ENCODE results near the gene LCE6A.
A peak's percentile ranks its signal among the peaks of the same experiment; 100 is the strongest.

The LCE6A gene

DNA sequence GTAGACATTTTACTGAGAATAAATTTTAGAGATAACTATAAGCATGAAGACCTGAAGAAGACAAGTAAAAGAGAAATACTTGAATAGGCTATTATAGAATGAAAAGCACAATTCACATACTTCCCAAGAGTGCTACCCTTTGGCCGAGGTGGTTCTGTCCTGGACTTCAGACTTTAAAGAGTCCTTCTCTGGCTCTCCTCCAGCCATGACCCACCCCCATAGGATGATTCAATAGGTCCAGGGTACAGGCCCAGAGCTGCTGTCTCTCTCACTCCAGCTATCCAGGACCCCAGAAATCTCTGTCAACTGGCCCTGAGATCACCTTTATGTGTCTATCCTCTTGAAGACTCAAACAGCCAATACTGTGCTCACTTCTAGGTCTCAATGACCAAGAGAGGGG, 34.2 kb downstream of the LCE6A start:
- DNase-seq (ENCODE audit: low read depth in 2 of 2): no peak

GRCh38 chr1:152878042-152878441, 35.4 kb downstream of the LCE6A start, which contains the start of gene SMCP:
SMCP (plus strand) TSS chr1:152878322; CDS start chr1:152884423, 6,101 bp downstream.
- peak; percentile 40 to 49 for DNase-seq (ENCODE audit: low read depth in 2 of 2)

GRCh38 chr1:152879559-152880198, 37.0 kb downstream of the LCE6A start:
- no peak for DNase-seq (ENCODE audit: low read depth in 2 of 2)

DNA sequence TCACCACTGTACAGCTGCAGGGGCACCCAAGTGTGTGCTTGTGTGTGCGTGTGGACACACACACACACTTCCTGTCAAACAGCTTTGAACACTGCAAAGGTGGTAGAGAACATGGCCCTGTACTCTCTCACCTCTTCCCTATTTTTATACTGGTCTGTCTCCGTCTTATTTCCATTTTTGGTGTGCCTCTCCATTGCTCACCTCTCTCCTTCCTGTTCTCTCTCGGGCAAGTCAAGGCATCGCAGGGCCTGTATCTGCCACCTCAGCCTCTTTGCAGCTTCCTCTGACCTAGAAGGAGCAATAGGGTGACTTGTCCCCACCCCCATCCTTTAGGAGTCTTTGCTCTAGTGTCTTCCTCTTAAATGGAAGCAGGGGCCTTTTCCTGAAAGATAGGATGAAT, 37.7 kb downstream of the LCE6A start:
- DNase-seq (ENCODE audit: low read depth in 2 of 2): no peak

DNA sequence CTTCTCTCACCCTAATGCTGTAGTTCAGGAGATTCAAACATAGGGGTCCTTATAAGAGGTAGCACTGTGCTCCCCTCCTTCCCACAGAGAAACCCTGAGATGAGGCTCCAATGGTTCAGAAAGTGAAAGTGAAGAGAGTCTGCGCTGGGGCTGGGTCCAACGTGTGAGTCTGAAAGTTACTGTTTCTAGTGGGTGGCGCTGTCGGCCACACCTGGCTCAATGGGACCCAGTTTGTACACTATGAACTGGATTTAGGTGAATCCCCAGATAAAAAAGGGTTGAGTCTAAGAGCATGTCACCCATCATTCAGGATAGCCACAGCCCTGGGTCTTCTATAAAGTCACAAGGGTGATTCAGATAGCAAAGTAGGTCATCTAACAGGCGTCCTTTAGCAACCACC, 38.3 kb downstream of the LCE6A start:
- DNase-seq (ENCODE audit: low read depth in 2 of 2): no peak

DNA sequence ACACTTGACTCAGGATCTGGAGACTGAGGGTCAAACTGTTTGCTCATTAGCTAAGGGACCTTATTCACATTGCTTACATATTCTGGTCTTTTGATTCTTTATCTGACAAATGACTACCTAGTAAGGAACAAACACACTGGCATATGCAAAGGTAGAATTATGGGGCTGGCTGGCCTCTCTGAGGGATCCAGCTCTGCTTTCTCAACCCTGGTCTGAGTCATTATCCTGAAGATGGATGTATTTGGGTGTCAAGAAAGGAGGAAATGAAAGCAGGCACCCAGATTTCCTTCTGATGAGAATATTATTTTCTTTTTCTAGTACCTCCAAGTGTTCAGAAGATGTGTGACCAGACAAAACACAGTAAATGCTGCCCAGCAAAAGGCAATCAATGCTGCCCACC, 41.4 kb downstream of the LCE6A start:
- DNase-seq (ENCODE audit: low read depth in 2 of 2): no peak

DNA sequence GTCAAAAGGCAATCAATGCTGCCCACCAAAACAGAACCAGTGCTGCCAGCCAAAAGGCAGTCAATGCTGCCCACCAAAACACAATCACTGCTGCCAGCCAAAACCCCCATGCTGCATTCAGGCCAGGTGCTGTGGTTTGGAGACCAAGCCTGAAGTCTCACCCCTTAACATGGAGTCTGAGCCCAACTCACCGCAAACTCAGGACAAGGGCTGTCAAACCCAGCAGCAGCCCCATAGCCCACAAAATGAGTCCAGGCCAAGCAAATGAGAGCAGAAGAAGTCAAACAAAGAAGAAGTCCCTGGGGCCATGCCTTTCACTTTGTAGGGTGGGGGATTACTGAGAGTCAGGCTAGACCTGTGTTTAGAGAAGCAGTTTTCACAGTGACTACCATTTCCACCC, 41.9 kb downstream of the LCE6A start:
- no peak for DNase-seq (ENCODE audit: low read depth in 2 of 2)

- no peak for DNase-seq (ENCODE audit: low read depth in 2 of 2)
Measured at GRCh38 chr1:152884966-152885624, 42.4 kb downstream of the LCE6A start.

- DNase-seq (ENCODE audit: low read depth in 2 of 2): no peak
Measured at GRCh38 chr1:152886085-152886484, 43.4 kb downstream of the LCE6A start.

DNA sequence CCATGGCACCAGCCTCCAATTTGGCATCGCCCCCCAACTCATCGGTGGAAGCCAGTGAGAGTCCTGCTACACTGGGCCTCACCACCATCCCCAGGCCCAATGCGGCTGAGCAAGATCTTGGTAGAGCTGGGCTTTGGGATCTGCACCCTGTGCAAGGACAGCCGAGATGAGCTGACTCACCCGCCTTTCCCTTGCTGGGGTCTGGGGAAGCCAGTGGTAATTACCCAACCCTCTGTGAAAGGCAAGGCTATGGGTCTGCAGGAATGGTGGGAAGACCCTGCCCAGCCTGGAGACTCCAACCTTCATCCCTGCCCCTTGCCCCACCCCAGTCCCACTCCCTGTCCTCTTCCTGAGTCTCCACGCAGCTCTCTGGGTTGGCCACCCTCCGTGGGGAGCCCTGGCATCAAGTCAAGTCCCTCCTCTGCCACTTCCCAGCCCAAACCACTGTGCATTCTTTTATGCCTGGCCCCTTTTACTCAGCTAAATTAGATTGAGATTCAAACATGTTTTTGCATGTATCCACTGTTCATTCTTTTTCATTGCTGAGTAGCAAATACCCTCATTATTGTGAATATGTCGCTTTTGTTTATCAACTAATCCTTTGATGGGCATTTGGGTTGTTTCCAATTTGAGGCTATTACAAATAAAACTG, 44.2 kb downstream of the LCE6A start:
- DNase-seq (ENCODE audit: low read depth in 2 of 2): no peak

DNA sequence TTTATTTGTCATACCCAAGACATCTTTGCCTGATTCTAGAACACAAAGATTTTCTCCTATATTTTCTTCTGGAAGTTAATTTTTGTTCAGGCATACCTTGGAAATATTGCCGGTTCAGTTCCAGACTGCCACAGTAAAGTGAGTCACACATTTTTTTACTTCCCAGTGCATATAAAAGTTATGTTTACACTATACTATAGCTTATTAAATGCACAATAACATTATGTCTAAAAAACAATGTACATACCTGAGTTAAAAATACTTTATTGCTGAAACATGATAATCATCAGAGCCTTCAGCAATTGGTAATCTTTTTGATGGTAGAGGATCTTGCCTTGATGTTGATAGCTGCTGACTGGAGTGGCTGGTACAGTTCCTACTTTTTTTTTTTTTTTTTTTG, 45.5 kb downstream of the LCE6A start:
- no peak for DNase-seq (ENCODE audit: low read depth in 2 of 2)

All from stimulated activated CD4-positive, alpha-beta T cell treated with anti-CD3 and anti-CD28 coated beads, Interleukin-4, amount 100 ng/mL, for 48 hours (primary cell).